Measurements from ENCODE around the gene PKDCC.
"Not testable (repeated sequence)": the region's sequence is repeated elsewhere in the genome, so short reads cannot be mapped to it uniquely, and the experiment has no call there.

PKDCC gene

DNA sequence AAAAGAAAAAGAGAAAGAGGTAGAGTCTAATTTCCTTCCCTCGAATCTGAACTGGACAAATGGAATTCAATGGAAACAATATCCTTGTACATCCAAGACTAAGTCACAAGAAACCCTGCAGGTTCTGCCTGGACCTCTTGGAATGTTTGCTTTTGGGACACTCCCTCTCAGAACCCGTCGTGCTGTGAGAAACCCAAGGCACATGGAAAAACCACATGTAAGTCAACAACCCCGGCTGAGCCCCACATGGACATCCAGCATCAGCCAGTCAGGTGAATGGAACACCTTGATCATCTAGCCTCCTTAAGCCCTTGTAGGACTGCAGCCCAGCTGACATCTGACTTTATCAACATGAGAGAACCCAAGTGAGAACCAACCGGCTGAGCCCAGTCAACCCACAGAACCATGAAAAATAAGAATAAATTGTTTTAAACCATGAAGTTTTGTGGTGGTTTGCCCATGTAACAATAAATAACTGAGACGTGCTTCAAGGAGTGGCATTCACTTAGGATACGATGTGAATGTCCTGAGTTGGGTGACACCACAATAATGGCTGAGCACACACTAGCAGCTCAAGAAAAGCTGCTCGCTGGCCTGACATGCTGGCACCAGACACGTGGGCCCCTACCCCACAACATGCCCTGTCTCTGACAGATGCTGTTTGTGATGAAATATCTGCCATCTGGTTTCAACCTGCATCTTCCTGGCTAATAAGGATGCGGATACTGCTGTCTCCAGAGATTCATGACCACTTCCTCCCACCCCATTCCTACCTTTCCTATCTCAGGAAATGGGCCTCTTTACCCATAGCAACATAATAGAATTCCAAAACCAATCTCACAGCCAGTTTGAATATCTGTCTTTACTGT is 28.8 kb downstream of the PKDCC start:
- Histone ChIP-seq H3K36me3 (ENCODE audit: control insufficient read depth in 1 of 2, insufficient read depth in 2 of 2, low read length in 2 of 2) (no peaks in the 10 kb centered on the region), H3K9ac (ENCODE audit: low read depth in 1 of 2, low read length in 2 of 2) (no peak overlapping the region), H3K4me3 (ENCODE audit: low read depth in 1 of 2, low read length in 2 of 2) (no peak overlapping the region), H3K27me3 (ENCODE audit: control insufficient read depth in 1 of 2, insufficient read depth in 2 of 2, low read length in 2 of 2) (no peaks in the 10 kb centered on the region), H3K4me1 (ENCODE audit: control insufficient read depth in 1 of 2, insufficient read depth in 2 of 2, low read length in 2 of 2) (peaks cover 18 to 21% of the 10 kb centered on the region in 2 donors), H3K27ac (ENCODE audit: low read depth, low read length) (no peak overlapping the region), H3K9me3 (ENCODE audit: control insufficient read depth in 1 of 2, low read length in 2 of 2) (no peaks in the 10 kb centered on the region)

GRCh38 chr2:42077343-42077742 is 29.5 kb downstream of the PKDCC start:
- H3K9ac ChIP-seq (ENCODE audit: low read depth in 1 of 2, low read length in 2 of 2) = no peak overlapping the region
- peaks cover 10 to 14% of the 10 kb centered on the region in 2 donors for H3K4me1 ChIP-seq (ENCODE audit: control insufficient read depth in 1 of 2, insufficient read depth in 2 of 2, low read length in 2 of 2)
- H3K36me3 ChIP-seq (ENCODE audit: control insufficient read depth in 1 of 2, insufficient read depth in 2 of 2, low read length in 2 of 2) = no peaks in the 10 kb centered on the region
- no peak overlapping the region for H3K4me3 ChIP-seq (ENCODE audit: low read depth in 1 of 2, low read length in 2 of 2)
- no peak overlapping the region for H3K27ac ChIP-seq (ENCODE audit: low read depth, low read length)
- H3K9me3 ChIP-seq (ENCODE audit: control insufficient read depth in 1 of 2, low read length in 2 of 2) = no peaks in the 10 kb centered on the region
- no peaks in the 10 kb centered on the region for H3K27me3 ChIP-seq (ENCODE audit: control insufficient read depth in 1 of 2, insufficient read depth in 2 of 2, low read length in 2 of 2)

- H3K9me3 ChIP-seq (ENCODE audit: control insufficient read depth in 1 of 2, low read length in 2 of 2) = no peaks in the 10 kb centered on the region
- H3K4me3 ChIP-seq (ENCODE audit: low read depth in 1 of 2, low read length in 2 of 2) = no peak overlapping the region
- H3K27me3 ChIP-seq (ENCODE audit: control insufficient read depth in 1 of 2, insufficient read depth in 2 of 2, low read length in 2 of 2) = no peaks in the 10 kb centered on the region
- H3K4me1 ChIP-seq (ENCODE audit: control insufficient read depth in 1 of 2, insufficient read depth in 2 of 2, low read length in 2 of 2) = peaks cover 6 to 7% of the 10 kb centered on the region in 2 donors
- no peak overlapping the region for H3K27ac ChIP-seq (ENCODE audit: low read depth, low read length)
- H3K9ac ChIP-seq (ENCODE audit: low read depth in 1 of 2, low read length in 2 of 2) = no peak overlapping the region
- no peaks in the 10 kb centered on the region for H3K36me3 ChIP-seq (ENCODE audit: control insufficient read depth in 1 of 2, insufficient read depth in 2 of 2, low read length in 2 of 2)
Measured at GRCh38 chr2:42079737-42080287, 32.0 kb downstream of the PKDCC start.

DNA sequence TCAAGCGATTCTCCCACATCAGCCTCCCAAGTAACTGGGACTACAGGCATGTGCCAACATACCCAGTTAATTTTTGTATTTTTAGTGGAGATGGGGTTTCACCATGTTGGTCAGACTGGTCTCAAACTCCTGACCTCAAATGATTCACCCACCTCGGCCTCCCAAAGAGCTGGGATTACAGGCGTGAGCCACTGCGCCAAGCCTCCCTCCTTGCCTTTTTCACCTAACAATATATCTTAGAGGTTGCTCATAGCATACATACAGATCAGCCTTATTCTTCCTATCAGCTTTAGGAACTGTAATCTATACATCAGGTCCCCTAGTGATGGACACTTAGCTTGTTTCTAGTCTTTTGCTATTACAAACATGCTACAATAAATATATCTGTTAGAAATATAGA is 33.3 kb downstream of the PKDCC start:
- H3K36me3 ChIP-seq (ENCODE audit: control insufficient read depth in 1 of 2, insufficient read depth in 2 of 2, low read length in 2 of 2); H3K4me3 ChIP-seq (ENCODE audit: low read depth in 1 of 2, low read length in 2 of 2); H3K27ac ChIP-seq (ENCODE audit: low read depth, low read length); H3K9me3 ChIP-seq (ENCODE audit: control insufficient read depth in 1 of 2, low read length in 2 of 2); H3K9ac ChIP-seq (ENCODE audit: low read depth in 1 of 2, low read length in 2 of 2); H3K27me3 ChIP-seq (ENCODE audit: control insufficient read depth in 1 of 2, insufficient read depth in 2 of 2, low read length in 2 of 2); H3K4me1 ChIP-seq (ENCODE audit: control insufficient read depth in 1 of 2, insufficient read depth in 2 of 2, low read length in 2 of 2): not testable (repeated sequence)

GRCh38 chr2:42082016-42082415 is 34.2 kb downstream of the PKDCC start:
- Histone ChIP-seq H3K36me3 (ENCODE audit: control insufficient read depth in 1 of 2, insufficient read depth in 2 of 2, low read length in 2 of 2) (no peaks in the 10 kb centered on the region), H3K27ac (ENCODE audit: low read depth, low read length) (no peak overlapping the region), H3K4me3 (ENCODE audit: low read depth in 1 of 2, low read length in 2 of 2) (no peak overlapping the region), H3K4me1 (ENCODE audit: control insufficient read depth in 1 of 2, insufficient read depth in 2 of 2, low read length in 2 of 2) (peaks cover 6 to 7% of the 10 kb centered on the region in 2 donors), H3K9me3 (ENCODE audit: control insufficient read depth in 1 of 2, low read length in 2 of 2) (no peaks in the 10 kb centered on the region), H3K27me3 (ENCODE audit: control insufficient read depth in 1 of 2, insufficient read depth in 2 of 2, low read length in 2 of 2) (no peaks in the 10 kb centered on the region), H3K9ac (ENCODE audit: low read depth in 1 of 2, low read length in 2 of 2) (no peak overlapping the region)

GRCh38 chr2:42084231-42084671 is 36.4 kb downstream of the PKDCC start:
- H3K9ac ChIP-seq (ENCODE audit: low read depth in 1 of 2, low read length in 2 of 2) = no peak overlapping the region
- H3K27me3 ChIP-seq (ENCODE audit: control insufficient read depth in 1 of 2, insufficient read depth in 2 of 2, low read length in 2 of 2) = no peaks in the 10 kb centered on the region
- no peak overlapping the region for H3K4me3 ChIP-seq (ENCODE audit: low read depth in 1 of 2, low read length in 2 of 2)
- no peak overlapping the region for H3K27ac ChIP-seq (ENCODE audit: low read depth, low read length)
- no peaks in the 10 kb centered on the region for H3K36me3 ChIP-seq (ENCODE audit: control insufficient read depth in 1 of 2, insufficient read depth in 2 of 2, low read length in 2 of 2)
- peaks cover 6 to 7% of the 10 kb centered on the region in 2 donors for H3K4me1 ChIP-seq (ENCODE audit: control insufficient read depth in 1 of 2, insufficient read depth in 2 of 2, low read length in 2 of 2)
- H3K9me3 ChIP-seq (ENCODE audit: control insufficient read depth in 1 of 2, low read length in 2 of 2) = no peaks in the 10 kb centered on the region

- not testable (repeated sequence) for H3K4me1 ChIP-seq (ENCODE audit: control insufficient read depth in 1 of 2, insufficient read depth in 2 of 2, low read length in 2 of 2); H3K9me3 ChIP-seq (ENCODE audit: control insufficient read depth in 1 of 2, low read length in 2 of 2); H3K36me3 ChIP-seq (ENCODE audit: control insufficient read depth in 1 of 2, insufficient read depth in 2 of 2, low read length in 2 of 2); H3K27me3 ChIP-seq (ENCODE audit: control insufficient read depth in 1 of 2, insufficient read depth in 2 of 2, low read length in 2 of 2); H3K4me3 ChIP-seq (ENCODE audit: low read depth in 1 of 2, low read length in 2 of 2); H3K27ac ChIP-seq (ENCODE audit: low read depth, low read length); H3K9ac ChIP-seq (ENCODE audit: low read depth in 1 of 2, low read length in 2 of 2)
Measured at GRCh38 chr2:42085070-42085469, 37.2 kb downstream of the PKDCC start.

GRCh38 chr2:42085706-42086487 is 38.1 kb downstream of the PKDCC start:
- H3K9me3 ChIP-seq (ENCODE audit: control insufficient read depth in 1 of 2, low read length in 2 of 2) = no peaks in the 10 kb centered on the region
- no peak overlapping the region for H3K4me3 ChIP-seq (ENCODE audit: low read depth in 1 of 2, low read length in 2 of 2)
- peaks cover 6 to 7% of the 10 kb centered on the region in 2 donors for H3K4me1 ChIP-seq (ENCODE audit: control insufficient read depth in 1 of 2, insufficient read depth in 2 of 2, low read length in 2 of 2)
- no peaks in the 10 kb centered on the region for H3K36me3 ChIP-seq (ENCODE audit: control insufficient read depth in 1 of 2, insufficient read depth in 2 of 2, low read length in 2 of 2)
- no peaks in the 10 kb centered on the region for H3K27me3 ChIP-seq (ENCODE audit: control insufficient read depth in 1 of 2, insufficient read depth in 2 of 2, low read length in 2 of 2)
- H3K9ac ChIP-seq (ENCODE audit: low read depth in 1 of 2, low read length in 2 of 2) = no peak overlapping the region
- no peak overlapping the region for H3K27ac ChIP-seq (ENCODE audit: low read depth, low read length)

DNA sequence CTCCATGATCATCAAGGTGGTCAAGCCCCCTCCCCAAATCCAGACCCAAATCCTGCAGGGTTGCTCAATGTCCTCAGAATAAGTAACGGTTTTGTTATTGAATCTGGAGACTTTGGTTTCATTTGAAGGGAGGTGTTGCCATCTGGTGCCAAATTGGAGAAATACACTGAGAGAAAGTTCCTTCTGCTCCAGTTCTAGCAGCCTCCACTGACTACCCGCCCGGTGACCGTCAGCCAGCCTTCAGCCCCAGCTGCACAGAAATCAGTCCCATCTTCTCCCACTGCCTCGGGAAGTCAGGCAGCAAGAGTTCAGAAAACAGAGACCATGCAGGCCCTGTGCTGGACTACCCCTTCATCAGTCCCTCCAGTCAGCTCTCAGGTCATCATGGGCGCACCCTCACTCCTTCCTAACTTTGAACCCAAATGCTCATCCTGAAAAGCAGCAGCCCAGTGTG is 38.7 kb downstream of the PKDCC start:
- Histone ChIP-seq H3K36me3 (ENCODE audit: control insufficient read depth in 1 of 2, insufficient read depth in 2 of 2, low read length in 2 of 2) (no peaks in the 10 kb centered on the region), H3K4me1 (ENCODE audit: control insufficient read depth in 1 of 2, insufficient read depth in 2 of 2, low read length in 2 of 2) (peaks cover 9 to 10% of the 10 kb centered on the region in 2 donors), H3K4me3 (ENCODE audit: low read depth in 1 of 2, low read length in 2 of 2) (no peak overlapping the region), H3K27ac (ENCODE audit: low read depth, low read length) (no peak overlapping the region), H3K9me3 (ENCODE audit: control insufficient read depth in 1 of 2, low read length in 2 of 2) (no peaks in the 10 kb centered on the region), H3K9ac (ENCODE audit: low read depth in 1 of 2, low read length in 2 of 2) (no peak overlapping the region), H3K27me3 (ENCODE audit: control insufficient read depth in 1 of 2, insufficient read depth in 2 of 2, low read length in 2 of 2) (no peaks in the 10 kb centered on the region)

All from duodenal mucosa (tissue), 2 donors.